WTC11 (cell line): Measurements from ENCODE around the gene UBE2F.

Source experiments
- CTCF ChIP-seq: fragments of 200-600 bp; IDR thresholded peaks from 2 replicates; pipeline ENCODE4 v1.8.0; 2022; ENCODE audit warnings: antibody characterized with exemption
- ESRRA ChIP-seq: sonication (generic); formaldehyde crosslinking; IDR thresholded peaks from 2 replicates; pipeline ENCODE4 v1.8.1; 2022; ENCODE audit warnings: mild to moderate bottlenecking, missing genetic modification reagents, borderline replicate concordance
- ZNF263 ChIP-seq: sonication (generic); formaldehyde crosslinking; IDR thresholded peaks from 2 replicates; pipeline ENCODE4 v1.8.1; 2022; ENCODE audit warnings: low read depth, mild to moderate bottlenecking, moderate library complexity, missing genetic modification reagents
- ZNF281 ChIP-seq: sonication (generic); formaldehyde crosslinking; IDR thresholded peaks from 2 replicates; pipeline ENCODE4 v1.8.0; 2023; ENCODE audit warnings: mild to moderate bottlenecking, missing genetic modification reagents
- ZNF396 ChIP-seq: fragments of 250-450 bp; sonication (Bioruptor Pico); IDR thresholded peaks from 2 replicates; pipeline ENCODE4 v1.8.0; 2021; ENCODE audit warnings: mild to moderate bottlenecking, moderate library complexity, borderline replicate concordance

DNA sequence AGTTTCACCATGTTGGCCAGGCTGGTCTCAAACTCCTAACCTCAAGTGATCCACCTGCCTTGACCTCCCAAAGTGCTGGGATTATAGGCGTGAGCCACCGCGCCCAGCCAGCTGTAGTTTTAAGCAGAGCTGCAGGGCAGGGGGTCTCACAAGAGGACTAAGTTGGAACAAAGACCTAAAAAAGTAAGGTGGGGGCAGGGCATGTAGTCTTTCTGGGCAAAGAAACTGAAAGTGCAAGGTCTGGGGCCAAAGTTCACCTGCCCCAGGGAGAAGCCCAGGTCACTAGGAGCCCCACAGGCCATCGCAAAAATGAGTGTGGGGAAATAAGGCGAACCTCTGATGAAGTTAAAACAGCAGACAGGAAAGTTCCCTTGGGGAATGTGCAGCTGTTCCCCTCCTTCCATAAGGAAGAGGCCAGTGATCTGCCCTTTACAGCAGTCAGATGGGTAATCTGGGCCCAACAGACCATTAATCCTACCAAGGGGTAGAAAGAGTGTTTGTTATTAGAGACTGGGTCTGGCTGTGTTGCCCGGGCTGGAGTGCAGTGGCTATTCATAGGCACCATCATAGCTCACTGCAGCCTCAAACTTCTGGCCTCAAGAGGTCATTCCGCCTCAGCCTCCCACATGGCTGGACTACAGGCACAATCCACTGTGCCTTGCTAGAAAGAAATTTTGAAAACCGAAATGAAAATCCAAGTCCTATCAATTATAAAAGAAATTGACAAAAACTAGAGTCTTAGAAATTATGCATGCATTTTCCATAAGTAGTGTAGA is 96.8 kb downstream of the UBE2F start:
- TF ChIP-seq ZNF281 (CRISPR knock-in tag), result no peak
- TF ChIP-seq ZNF263 (CRISPR knock-in tag), result no peak
- no peak for TF ChIP-seq CTCF
- no peak for TF ChIP-seq ESRRA (CRISPR knock-in tag)
- TF ChIP-seq ZNF396, result no peak
